HL-60 (cell line): ENCODE data around the gene HLA-DOB.

Source experiments
- CTCF ChIP-seq: IDR thresholded peaks from one replicate; pipeline ENCODE4 v1.5.1; 2011; ENCODE audit warnings: low read length, control low read depth, inconsistent platforms; ENCODE audit not compliant: insufficient read depth
- POLR2AphosphoS5 ChIP-seq: IDR thresholded peaks from 2 replicates; pipeline ENCODE4 v1.6.1; 2012; ENCODE audit warnings: low read depth
- REST ChIP-seq: IDR thresholded peaks from 2 replicates; pipeline ENCODE4 v1.6.1; 2012; ENCODE audit warnings: low read depth; ENCODE audit not compliant: insufficient replicate concordance
- SPI1 ChIP-seq: IDR thresholded peaks from 2 replicates; pipeline ENCODE4 v1.6.1; 2012; ENCODE audit warnings: low read depth, mild to moderate bottlenecking, borderline replicate concordance

GRCh38 chr6:32815996-32816395, 806 bp downstream of the HLA-DOB start:
- TF ChIP-seq CTCF (no peak), REST (no peak), POLR2AphosphoS5 (no peak), SPI1 (no peak)
